ENCODE results near the gene TNNT3.
"Not testable (repeated sequence)": the region's sequence is repeated elsewhere in the genome, so short reads cannot be mapped to it uniquely, and the experiment has no call there.

TNNT3 gene

GRCh38 chr11:1881442-1882264, 37.9 kb upstream of the TNNT3 start:
- DNase-seq = no peak

GRCh38 chr11:1882265-1883238, 37.0 kb upstream of the TNNT3 start:
- peak; percentile 7 for DNase-seq

GRCh38 chr11:1883346-1884302, 35.9 kb upstream of the TNNT3 start:
- no peak for DNase-seq

GRCh38 chr11:1884303-1884700, 35.2 kb upstream of the TNNT3 start:
- DNase-seq = no peak

- DNase-seq = not testable (repeated sequence)
Measured at GRCh38 chr11:1886551-1886950, 33.0 kb upstream of the TNNT3 start.

- DNase-seq = no peak
Measured at GRCh38 chr11:1887451-1888346, 31.8 kb upstream of the TNNT3 start.

- no peak for DNase-seq
Measured at GRCh38 chr11:1888347-1888753, 31.2 kb upstream of the TNNT3 start.

- no peak for DNase-seq
Measured at GRCh38 chr11:1888811-1889210, 30.7 kb upstream of the TNNT3 start.

- no peak for DNase-seq
Measured at GRCh38 chr11:1889224-1889930, 30.1 kb upstream of the TNNT3 start.

- no peak for DNase-seq
Measured at GRCh38 chr11:1889941-1890855, 29.3 kb upstream of the TNNT3 start.

- DNase-seq = no peak
Measured at GRCh38 chr11:1890856-1891830, 28.4 kb upstream of the TNNT3 start.

GRCh38 chr11:1891831-1892115, 27.7 kb upstream of the TNNT3 start, which contains the start of gene PRR33:
Gene PRR33 (minus strand): TSS chr11:1891895. CDS start chr11:1890584, 1,311 bp downstream.
- no peak for DNase-seq

GRCh38 chr11:1892116-1892515, 27.4 kb upstream of the TNNT3 start:
- no peak for DNase-seq

GRCh38 chr11:1892558-1892957, 26.9 kb upstream of the TNNT3 start:
- DNase-seq = no peak

- no peak for DNase-seq
Measured at GRCh38 chr11:1893581-1894359, 25.7 kb upstream of the TNNT3 start.

GRCh38 chr11:1894759-1895158, 24.7 kb upstream of the TNNT3 start:
- no peak for DNase-seq

- DNase-seq = no peak
Measured at GRCh38 chr11:1896468-1896867, 23.0 kb upstream of the TNNT3 start.

GRCh38 chr11:1896923-1897322, 22.6 kb upstream of the TNNT3 start:
- DNase-seq = no peak

Data from amniotic stem cell (primary cell).